HepG2 (cell line): Measurements from ENCODE around the gene IL17RC. TPM values are rescaled to one million over a fixed set of nuclear protein-coding genes. Genes with fewer than 3 reads are reported as not detected.

Source experiments
- ATAC-seq: fragments of 200-7000 bp; cut with Tn5 transposase; 3 replicates; pipeline ENCODE4 v1.9.1; 2020; ENCODE audit warnings: mild to moderate bottlenecking, moderate library complexity
- BruUV-seq: library from RNA; stranded (reverse); fragments of 400-500 nt; replicated peaks from 2 replicates; lab custom pipeline; 2021; lab: Mats Ljungman, UMichigan
- CTCF ChIA-PET: fragments of 300-600 bp; formaldehyde crosslinking; extraction: SDS; loops from one replicate; lab custom pipeline; 2021; ENCODE audit warnings: low total read pairs, inconsistent platforms, low intra/inter-chr PET ratio; lab: Yijun Ruan, JAX
- POLR2A ChIA-PET: fragments of 350-600 bp; sonication (Branson Sonifier 250); formaldehyde crosslinking; loops from one replicate; lab custom pipeline; 2020; ENCODE audit warnings: antibody characterized with exemption, inconsistent platforms; lab: Yijun Ruan, JAX
- DNase-seq: peaks from one replicate; pipeline ENCODE4 v3.0.0-alpha.2; 2015; ENCODE audit warnings: low spot score
- FAIRE-seq: peaks from 3 replicates; lab custom pipeline; 2011; peaks lifted over from hg19 to GRCh38; lab: Jason Lieb, UNC
- H2AFZ ChIP-seq: one replicate; pipeline ENCODE4 v1.6.1; 2011; ENCODE audit warnings: low read length, inconsistent platforms
- H3K27ac ChIP-seq: fragments of 300-600 bp; 3 replicates; pipeline ENCODE4 v1.8.0; 2011; ENCODE audit warnings: mixed run types, mild to moderate bottlenecking, mixed read lengths, low read length, inconsistent platforms; ENCODE audit not compliant: insufficient read depth; ENCODE audit errors: extremely low read length
- H3K27me3 ChIP-seq, 2 experiments: fragments of 200-600 bp in 1 of 2; 2 replicates in 1 of 2; 3 replicates in 1 of 2; pipeline versions ENCODE4 v1.6.0 to v1.8.0; 2011; ENCODE audit warnings: low read length in 2 of 2, mild to moderate bottlenecking in 2 of 2, moderate library complexity in 2 of 2, inconsistent platforms in 1 of 2; ENCODE audit not compliant: insufficient read depth in 2 of 2, control insufficient read depth in 1 of 2
- H3K36me3 ChIP-seq, 2 experiments: fragments of 200-600 bp in 1 of 2; replicated peaks in 1 of 2; 2 replicates in 1 of 2; 3 replicates in 1 of 2; pipeline versions ENCODE4 v1.5.1 to v1.8.0; 2011; ENCODE audit warnings: low read length in 2 of 2, inconsistent platforms in 1 of 2; ENCODE audit not compliant: insufficient read depth in 2 of 2, control insufficient read depth in 1 of 2
- H3K4me1 ChIP-seq: 2 replicates; pipeline ENCODE4 v1.5.1; 2012; ENCODE audit warnings: low read length, inconsistent platforms; ENCODE audit not compliant: insufficient read depth
- H3K4me2 ChIP-seq: 2 replicates; pipeline ENCODE4 v1.6.0; 2011; ENCODE audit warnings: low read depth, low read length, inconsistent platforms
- H3K4me3 ChIP-seq, 3 experiments: fragments of 200-600 bp in 1 of 3; sonication (generic), shearing (Covaris generic) in 1 of 3; replicated peaks in 1 of 3; 2 replicates each; pipeline ENCODE4 v1.5.1; 2011 to 2016; ENCODE audit warnings: low read length in 3 of 3, inconsistent platforms in 2 of 3, low read depth in 2 of 3, mild to moderate bottlenecking in 2 of 3, control low read depth in 1 of 3, mixed read lengths in 1 of 3; ENCODE audit not compliant: insufficient read depth in 1 of 3
- H3K79me2 ChIP-seq: one replicate; pipeline ENCODE4 v1.6.1; 2011; ENCODE audit warnings: low read length, inconsistent platforms; ENCODE audit not compliant: insufficient read depth
- H3K9ac ChIP-seq: 2 replicates; pipeline ENCODE4 v1.6.0; 2011; ENCODE audit warnings: mild to moderate bottlenecking, low read depth, low read length, inconsistent platforms; ENCODE audit not compliant: insufficient read depth
- H3K9me3 ChIP-seq: 2 replicates; pipeline ENCODE4 v1.5.1; 2012; ENCODE audit warnings: mild to moderate bottlenecking, low read length
- H4K20me1 ChIP-seq: 2 replicates; pipeline ENCODE4 v1.6.0; 2011; ENCODE audit warnings: inconsistent platforms, mild to moderate bottlenecking, low read length, moderate library complexity; ENCODE audit not compliant: insufficient read depth
- FOSL2 ChIP-seq: sonication (generic); formaldehyde crosslinking; IDR thresholded peaks from 2 replicates; pipeline ENCODE4 v1.4.0; 2020; ENCODE audit warnings: missing genetic modification reagents
- IKZF1 ChIP-seq: fragments of 450-650 bp; IDR thresholded peaks from 2 replicates; pipeline ENCODE4 v1.7.1; 2016
- KLF6 ChIP-seq: IDR thresholded peaks from 2 replicates; pipeline ENCODE4 v1.8.0; 2016; ENCODE audit warnings: missing biosample characterization, missing genetic modification reagents
- NR2F1 ChIP-seq, 2 experiments: fragments of 450-650 bp in 1 of 2; formaldehyde crosslinking in 1 of 2; IDR thresholded peaks; 2 replicates each; pipeline versions ENCODE4 v1.5.0 to v1.6.1; 2016 to 2020; ENCODE audit warnings: mild to moderate bottlenecking in 1 of 2, missing compliant biosample characterization in 1 of 2, missing genetic modification reagents in 1 of 2, moderate library complexity in 1 of 2
- STAT5B ChIP-seq: sonication (generic); formaldehyde crosslinking; IDR thresholded peaks from 2 replicates; pipeline ENCODE4 v1.4.0; 2020; ENCODE audit warnings: missing genetic modification reagents
- ZBTB4 ChIP-seq: sonication (generic); formaldehyde crosslinking; IDR thresholded peaks from 2 replicates; pipeline ENCODE4 v1.4.0; 2020; ENCODE audit warnings: missing genetic modification reagents, mild to moderate bottlenecking, borderline replicate concordance
- ZNF710 ChIP-seq: sonication (generic); formaldehyde crosslinking; IDR thresholded peaks from 2 replicates; pipeline ENCODE4 v1.5.0; 2020; ENCODE audit warnings: mild to moderate bottlenecking, missing genetic modification reagents, borderline replicate concordance
- ZNF850 ChIP-seq: sonication (generic); formaldehyde crosslinking; conservative IDR thresholded peaks from 2 replicates; pipeline ENCODE4 v1.9.0; 2021; ENCODE audit warnings: mild to moderate bottlenecking, missing genetic modification reagents
- ZXDC ChIP-seq: sonication (generic); formaldehyde crosslinking; IDR thresholded peaks from 2 replicates; pipeline ENCODE4 v1.5.0; 2020; ENCODE audit warnings: mild to moderate bottlenecking, missing genetic modification reagents
- WGBS: methylation state at CpG from one replicate; pipeline ENCODE4 v1.1.6; 2017; ENCODE audit warnings: low lambda C conversion rate; 5-methylcytosine and 5-hydroxymethylcytosine counted together
- in situ Hi-C: cut with HindIII; loops from 2 replicates; pipeline ENCODE4 v1.10.0; 2017; ENCODE audit warnings: low pct_unique_long_range_greater_than_20kb; ENCODE audit not compliant: extremely low pct_ligation_motif_present
- intact Hi-C: fragments of 100-400 bp; cut with micrococcal nuclease; formaldehyde crosslinking; loops from one replicate; pipeline ENCODE4 v1.10.0; 2022; ENCODE audit not compliant: unreplicated experiment
- polyA plus RNA-seq, 8 experiments: library from polyadenylated mRNA; depleted of rRNA in 3 of 8; stranded (reverse) in 7 of 8; unstranded in 1 of 8; fragments of >200 nt; fragmentation: Illumina TruSeq in 4 of 8; extraction: Trizol in 4 of 8; gene quantifications; 2 replicates each; pipeline versions ENCODE4 v1.2.1 to v1.2.3, GENCODE V29; 2011 to 2016; ENCODE audit warnings: low read depth in 4 of 8, missing spikeins in 1 of 8, mixed read lengths in 1 of 8; ENCODE audit not compliant: insufficient read depth in 1 of 8
- total RNA-seq, 5 experiments: library from RNA; depleted of rRNA; stranded (reverse); fragments of >200 nt; fragmentation: Illumina TruSeq; extraction: Trizol; gene quantifications; 2 replicates each; pipeline ENCODE4 v1.2.3, GENCODE V29; 2016; ENCODE audit warnings: low read depth in 1 of 5

Gene IL17RC
- total and polyA plus RNA-seq, 2 of the 13 experiments (the other 11 are each of a cell fraction or from before 2014, with no cell fraction given): 20.7 to 24.0 TPM

- Histone ChIP-seq H3K9ac (no peak overlapping the region), H3K36me3 (no peaks in the 10 kb centered on the region; a peak in 1 of 5 replicates), H3K9me3 (no peaks in the 10 kb centered on the region), H3K4me3 (no peak overlapping the region), H3K79me2 (no peaks in the 10 kb centered on the region), H2AFZ (no peak overlapping the region), H3K27me3 (no peaks in the 10 kb centered on the region), H3K4me2 (no peak overlapping the region), H3K27ac (no peak overlapping the region), H3K4me1 (peaks cover 38% of the 10 kb centered on the region), H4K20me1 (no peaks in the 10 kb centered on the region)
- POLR2A ChIA-PET: interaction anchor here (1.3 to 2.7 kb wide), 2 partner anchors 9 to 41 kb away, joined by 3 to 16 read pairs; no protein-coding TSS in a partner anchor
- in situ Hi-C loops (no loop called here), intact Hi-C loops (no loop called here)
- TF ChIP-seq IKZF1 (no peak), ZBTB4 (CRISPR knock-in tag) (peak; percentile 0; the same call in 1 of the 2 replicates), NR2F1 (CRISPR knock-in tag; IDR thresholded peaks at IDR 0.05) (no peak), FOSL2 (CRISPR knock-in tag) (0 out of 2 replicates have a peak, but pooled peaks have one; percentile 40), ZNF710 (no peak), ZNF850 (CRISPR knock-in tag) (no peak), STAT5B (no peak), ZXDC (CRISPR knock-in tag) (no peak), KLF6 (CRISPR knock-in tag) (no peak)
- peak; percentile 12; the same call in 2 of the 3 replicates for ATAC-seq
- WGBS: 84% methylated on average over 5 of the region's 5 CpGs
- no TSS peak for BruUV-seq
- no peak for FAIRE-seq
- CTCF ChIA-PET: no interaction called here
- DNase-seq: no peak
These were observed 38.9 kb downstream of the IL17RC start for GRCh38 chr3:9955611-9956352.
